HG03520 (cell line): Measurements from ENCODE around the gene AQP2.

Experiments used
- ATAC-seq: cut with Tn5 transposase; IDR thresholded peaks from one replicate; pipeline ENCODE4 v1.9.1; 2021; ENCODE audit warnings: mild to moderate bottlenecking, moderate library complexity; ENCODE audit not compliant: unreplicated experiment

Gene AQP2

DNA sequence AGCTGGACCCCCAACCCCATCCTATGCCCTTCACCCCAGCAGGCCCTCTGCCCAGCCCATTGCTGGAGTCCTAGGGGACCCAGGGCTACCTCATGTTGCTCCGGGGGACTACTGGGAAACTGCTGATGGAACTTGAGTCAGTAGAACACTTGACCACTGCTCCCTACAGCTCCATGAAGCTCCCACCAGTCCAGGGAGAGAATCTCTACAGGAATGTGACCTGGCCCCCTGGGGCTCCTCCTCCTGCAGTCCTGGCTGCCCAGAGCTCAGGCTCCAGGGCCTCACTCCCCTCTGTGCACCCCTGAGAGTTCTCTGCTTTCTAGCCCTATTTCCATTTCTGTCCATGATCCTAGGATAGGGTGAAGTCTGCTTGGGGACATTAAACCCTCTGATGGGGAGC lies 10.8 kb upstream of the AQP2 start:
- no peak for ATAC-seq

DNA sequence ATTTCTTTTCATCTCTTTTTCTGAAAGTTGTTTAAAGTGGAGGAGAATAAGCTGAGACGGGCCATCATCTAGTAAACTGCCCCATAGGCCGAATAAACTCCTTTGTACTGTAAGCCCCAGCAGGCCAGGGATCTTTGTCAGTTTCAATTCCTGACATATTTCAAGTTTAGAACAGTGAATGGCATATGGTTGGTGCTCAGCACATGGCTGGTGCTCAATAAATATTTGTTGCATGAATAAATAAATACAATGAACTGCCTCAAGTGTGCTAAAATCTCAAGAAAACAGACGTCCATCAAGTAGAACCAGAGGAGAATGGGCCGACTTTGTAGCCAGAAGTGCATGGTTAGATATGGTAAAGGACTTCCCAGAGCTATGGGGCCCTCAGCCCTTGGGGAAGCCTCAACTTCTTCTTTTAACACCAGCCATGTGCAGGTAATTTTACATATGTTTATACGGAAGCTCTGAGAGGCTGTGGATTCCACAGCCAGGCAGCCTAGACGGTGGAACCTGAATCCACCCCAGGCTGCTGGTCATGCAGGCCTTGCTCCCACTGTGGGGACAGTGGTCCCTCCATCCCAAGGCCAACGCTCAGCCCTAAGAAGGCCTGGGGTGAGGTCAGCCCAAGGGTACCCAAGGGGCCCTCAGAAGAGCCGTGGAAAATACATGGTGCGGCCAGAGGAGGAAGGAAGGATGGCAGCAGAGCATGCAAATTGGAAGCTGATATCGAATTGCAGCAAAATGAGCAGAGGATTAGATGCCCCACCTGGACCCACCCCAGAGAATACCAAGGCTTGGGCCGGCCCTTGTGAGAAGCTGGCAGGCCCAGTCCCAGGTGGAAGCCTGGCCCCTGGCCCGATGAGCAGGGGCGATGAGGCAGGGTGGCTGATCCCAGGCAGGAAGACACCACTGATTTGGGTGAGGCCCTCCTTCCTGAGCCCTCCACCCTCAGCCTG lies 8.7 kb upstream of the AQP2 start:
- ATAC-seq: no peak

DNA sequence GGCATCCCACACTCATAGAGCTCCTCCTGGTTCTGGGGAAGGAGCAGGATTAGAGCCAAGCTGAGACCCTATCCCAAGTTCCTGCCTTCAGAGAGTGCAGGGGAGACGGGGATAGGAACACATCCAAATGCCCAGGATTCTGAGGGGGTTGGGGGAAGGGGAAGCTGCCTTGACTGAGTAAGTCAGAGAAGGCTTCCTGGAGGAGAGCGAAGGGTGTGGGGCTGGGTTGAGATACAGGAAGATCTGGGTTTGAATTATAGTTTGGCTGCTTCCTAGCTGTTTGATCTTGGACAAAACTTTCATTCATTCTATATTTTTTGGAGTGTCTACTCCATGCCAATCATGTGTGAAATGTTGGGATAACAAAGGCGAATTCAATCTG lies 8.0 kb upstream of the AQP2 start:
- no peak for ATAC-seq

DNA sequence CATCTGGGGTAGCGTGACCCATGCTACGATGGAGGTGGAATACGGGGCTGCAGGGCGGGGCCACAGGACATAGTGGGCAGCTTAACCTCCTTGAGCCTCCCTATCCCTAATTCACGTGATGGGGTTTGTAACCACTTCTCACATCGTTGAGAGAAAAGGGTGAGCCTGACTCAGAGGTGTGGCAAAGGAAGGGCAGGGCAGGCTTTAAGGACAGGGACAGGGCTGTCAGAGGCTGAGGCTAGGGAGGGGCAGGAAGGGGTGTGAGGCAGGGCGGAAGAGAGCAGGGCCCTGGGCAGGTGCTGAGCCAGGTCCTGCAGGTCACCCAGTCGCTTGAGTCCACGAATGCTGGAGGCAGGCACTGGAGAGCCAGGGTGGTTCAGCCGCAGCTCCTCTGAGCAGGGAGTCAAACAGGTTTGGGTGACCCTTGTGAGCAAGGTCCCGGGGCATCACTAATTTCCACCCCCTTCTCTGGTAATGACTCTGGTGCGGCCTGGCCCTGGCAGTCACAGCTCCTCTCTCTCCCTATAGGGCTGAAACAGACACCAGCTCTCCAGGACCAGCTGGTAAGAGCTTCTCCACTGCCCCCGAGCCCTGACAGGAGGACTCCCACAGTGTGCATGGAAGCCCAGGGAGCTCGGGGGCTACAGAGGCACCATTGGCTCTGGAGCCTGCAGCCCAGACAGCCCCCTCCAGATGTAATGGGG lies 7.5 kb upstream of the AQP2 start:
- no peak for ATAC-seq

DNA sequence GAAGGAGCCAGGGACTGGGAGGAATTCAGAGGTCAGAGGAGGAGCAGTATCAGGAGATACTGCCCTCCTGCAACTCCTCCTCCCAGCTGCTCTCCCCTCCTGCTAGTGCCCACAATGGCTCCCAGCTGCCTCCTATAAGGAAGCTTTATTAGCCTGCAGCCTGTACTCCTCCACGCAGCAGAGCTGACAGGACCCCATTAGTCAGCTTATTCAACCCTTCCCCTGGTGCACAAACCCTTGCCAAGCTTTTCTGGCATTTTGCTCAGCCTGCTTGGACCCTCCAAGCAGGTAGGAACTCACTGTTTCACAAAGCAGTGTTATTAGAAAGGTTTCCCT lies 6.9 kb upstream of the AQP2 start:
- ATAC-seq: no peak

DNA sequence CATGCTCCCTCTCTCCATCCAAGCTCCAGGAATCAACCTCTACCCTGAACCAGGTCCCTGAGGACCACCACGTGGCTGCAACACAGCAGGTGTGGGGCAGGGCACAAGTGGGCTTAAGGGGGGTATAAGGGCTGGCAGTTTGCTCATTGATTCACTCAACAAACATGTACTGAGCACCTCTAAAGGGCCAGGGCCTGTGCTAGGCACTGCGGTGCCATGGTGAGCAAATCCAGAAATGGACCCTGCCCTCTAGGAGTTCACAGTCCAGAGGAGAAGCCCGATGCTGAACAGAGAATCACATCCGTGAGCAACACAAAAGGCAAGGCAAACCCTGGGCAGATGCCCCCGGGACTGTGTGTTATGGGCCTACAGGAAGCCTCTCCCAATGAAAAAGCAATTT lies 6.5 kb upstream of the AQP2 start:
- no peak for ATAC-seq

DNA sequence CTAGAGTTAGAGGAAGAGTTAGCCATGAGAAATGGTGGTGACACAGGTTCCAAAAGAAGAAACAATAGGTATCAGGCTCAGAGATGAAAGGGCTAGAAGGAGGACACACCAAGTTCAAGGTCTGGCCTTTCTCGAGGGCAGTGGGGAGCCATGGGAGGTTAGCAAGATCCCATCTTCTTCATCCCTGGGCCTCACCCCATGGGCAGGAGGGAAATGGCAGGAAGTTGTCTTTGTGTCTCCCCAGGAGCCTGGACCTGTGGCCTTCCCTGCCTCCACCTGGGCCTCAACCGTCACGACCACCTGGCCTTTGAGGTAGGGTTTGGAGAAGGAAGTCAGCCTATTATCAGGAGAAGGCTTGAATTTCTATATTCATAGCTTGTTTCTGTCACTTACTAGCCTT lies 5.8 kb upstream of the AQP2 start:
- ATAC-seq: no peak

DNA sequence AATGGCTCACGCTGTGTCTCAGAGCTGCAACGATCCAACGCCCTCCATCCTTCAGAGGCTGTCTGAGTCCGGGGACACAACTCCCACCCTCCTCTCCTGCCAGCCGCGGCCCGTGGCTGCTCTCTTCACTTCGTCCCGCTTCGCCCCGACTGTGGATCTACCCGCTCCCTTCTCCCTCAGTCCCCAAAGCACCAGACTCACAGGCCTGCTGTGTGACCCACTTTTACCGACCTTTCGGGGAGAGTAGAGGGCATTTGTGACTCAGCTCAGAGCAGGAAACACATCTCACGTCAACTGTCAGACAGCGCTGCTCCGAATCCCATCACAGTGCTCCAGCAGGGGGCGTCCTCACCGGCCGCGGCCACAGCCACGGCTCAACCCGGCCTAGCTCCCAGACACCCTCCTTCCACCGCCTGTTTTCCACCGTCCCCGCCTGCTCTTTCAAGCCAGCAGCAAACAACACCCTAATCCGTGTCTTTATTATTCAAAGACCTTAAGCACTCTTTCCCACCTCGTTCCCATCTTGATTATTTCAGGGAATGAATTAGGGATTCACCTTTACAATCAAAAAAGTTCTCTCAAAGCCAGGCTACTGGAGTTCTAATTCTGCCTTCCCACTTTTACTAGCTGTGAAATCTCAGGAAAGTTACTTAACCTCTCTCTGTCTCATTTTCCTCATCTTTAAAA lies 5.0 kb upstream of the AQP2 start:
- no peak for ATAC-seq

DNA sequence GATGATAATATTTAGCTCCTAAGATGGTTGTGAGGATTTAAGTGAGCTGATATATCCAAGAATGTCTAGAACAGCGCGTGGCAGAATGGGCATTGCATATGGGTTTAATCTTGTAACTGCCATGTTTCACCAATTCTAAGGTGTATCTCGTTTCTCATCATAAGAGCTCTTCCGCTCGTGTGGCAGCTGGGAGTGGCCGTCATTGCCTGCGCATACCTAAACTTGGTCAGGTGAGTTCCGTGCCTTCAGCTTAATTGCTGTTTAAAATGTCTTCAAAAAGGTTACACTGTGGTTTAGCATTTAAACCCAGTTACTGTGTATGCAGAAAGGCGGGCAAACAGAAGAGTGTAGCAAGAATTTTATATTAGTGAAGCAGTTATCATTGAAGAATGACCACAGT lies 4.5 kb upstream of the AQP2 start:
- no peak for ATAC-seq

DNA sequence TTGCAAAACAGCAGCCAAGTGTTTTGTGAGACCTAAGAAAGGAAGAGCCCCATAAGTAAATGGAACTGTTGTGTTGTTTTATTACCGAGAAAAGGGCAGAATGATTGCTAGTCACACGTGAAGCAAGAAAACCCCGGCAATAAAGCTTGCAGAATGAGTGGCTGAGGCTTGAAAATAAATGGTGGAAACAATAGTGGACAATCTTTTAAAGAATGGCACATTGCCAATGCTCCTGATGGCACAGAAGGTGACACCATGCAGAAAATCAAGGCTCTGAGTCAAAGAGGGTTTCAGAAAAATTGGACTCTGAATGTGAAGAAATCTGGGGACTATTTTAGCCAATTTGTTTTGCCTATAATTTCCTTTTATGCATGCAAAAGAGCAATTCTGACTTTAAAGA lies 4.0 kb upstream of the AQP2 start:
- no peak for ATAC-seq

DNA sequence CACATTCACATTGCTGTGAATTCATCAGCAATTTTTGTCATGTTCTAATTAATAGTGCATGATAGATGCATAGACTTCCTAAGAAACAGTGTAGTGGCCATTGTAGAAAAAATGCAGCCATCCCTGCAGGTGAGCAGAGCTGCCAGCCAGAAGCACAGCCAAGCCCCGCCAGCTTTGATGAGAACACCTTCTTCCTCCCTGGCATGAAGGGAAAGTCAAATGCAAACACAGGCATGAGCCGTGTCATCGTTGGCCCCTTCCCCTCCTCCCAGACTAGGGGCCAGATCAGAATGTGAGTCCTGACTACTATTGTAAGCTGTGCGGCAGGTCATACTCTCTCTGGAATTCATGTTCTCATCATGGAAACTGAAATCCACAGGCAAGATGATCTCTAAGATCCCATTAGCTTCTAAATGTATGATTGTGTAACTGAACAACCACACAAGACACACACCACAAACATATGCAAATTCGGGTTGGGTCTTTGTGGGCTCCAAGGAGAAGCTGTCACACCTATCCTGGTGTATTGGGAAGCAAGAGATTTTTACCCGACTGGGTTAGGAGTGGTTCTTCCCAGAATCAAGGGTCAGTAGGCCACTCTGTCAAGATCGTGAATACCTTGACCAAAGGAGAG lies 2.8 kb upstream of the AQP2 start:
- no peak for ATAC-seq

DNA sequence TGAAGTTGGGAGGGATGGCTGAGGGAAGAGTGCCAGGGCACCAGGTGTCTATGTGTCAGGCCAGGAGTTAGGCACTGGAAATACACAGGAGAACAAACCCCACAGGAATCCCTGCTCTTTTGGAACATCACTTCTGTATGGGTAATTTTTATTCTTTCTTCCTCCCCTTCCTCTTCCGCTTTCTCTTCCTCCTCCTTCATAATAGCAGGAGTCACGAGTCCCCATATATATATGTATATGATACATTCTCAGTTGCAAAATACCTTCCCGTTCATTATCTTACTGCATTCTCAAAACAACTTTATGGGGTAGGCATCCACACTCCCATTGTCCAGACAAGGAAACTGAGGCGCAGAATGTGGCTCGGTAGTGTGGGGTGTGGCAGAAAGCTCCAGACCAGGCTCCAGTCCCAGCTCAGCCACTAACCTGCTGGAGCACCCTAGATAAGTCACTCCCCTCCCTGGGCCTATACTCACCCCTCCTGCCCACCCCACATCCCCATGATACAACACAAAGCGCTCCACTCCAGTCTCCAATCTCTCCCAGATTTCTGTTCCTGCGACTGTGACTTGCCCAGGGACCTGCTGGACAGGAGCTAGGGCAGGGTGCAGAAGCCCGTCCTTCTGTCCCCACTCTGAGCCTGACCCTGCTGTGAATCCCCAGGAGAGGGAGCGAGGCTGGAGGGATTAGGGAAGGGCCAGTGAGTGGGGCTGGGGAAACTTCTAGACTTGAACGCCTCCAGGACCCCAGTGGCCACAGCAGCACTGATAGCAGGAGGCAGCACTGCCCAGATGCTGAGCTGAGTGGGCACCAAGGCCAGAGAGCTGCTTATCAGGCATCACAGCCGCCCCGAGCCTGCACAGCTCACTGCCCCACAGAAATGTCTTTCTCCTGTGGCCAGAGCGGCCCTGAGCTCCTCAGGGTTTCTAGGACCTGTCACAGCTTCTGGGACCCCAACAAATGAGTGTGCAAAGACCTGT lies 1.4 kb upstream of the AQP2 start:
- no peak for ATAC-seq

DNA sequence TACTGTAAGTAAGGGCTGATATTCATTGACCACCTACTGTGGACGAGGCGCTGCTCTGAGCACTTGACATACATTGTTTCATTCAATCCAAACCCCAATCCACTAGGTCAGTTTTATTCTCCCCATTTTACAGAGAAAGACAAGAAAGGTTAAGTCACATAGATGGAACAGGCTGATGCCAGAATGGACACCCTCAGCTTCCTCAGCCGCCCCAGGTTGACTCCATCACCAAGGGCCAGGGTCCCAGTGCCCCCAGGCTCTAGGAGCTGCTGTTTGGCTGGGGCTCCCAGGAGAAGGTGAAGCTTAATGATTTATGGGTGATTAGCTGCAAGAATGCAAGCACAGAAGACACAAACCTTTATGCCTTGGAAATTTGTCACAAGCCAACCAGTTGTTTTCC lies 671 bp upstream of the AQP2 start:
- no peak for ATAC-seq

DNA sequence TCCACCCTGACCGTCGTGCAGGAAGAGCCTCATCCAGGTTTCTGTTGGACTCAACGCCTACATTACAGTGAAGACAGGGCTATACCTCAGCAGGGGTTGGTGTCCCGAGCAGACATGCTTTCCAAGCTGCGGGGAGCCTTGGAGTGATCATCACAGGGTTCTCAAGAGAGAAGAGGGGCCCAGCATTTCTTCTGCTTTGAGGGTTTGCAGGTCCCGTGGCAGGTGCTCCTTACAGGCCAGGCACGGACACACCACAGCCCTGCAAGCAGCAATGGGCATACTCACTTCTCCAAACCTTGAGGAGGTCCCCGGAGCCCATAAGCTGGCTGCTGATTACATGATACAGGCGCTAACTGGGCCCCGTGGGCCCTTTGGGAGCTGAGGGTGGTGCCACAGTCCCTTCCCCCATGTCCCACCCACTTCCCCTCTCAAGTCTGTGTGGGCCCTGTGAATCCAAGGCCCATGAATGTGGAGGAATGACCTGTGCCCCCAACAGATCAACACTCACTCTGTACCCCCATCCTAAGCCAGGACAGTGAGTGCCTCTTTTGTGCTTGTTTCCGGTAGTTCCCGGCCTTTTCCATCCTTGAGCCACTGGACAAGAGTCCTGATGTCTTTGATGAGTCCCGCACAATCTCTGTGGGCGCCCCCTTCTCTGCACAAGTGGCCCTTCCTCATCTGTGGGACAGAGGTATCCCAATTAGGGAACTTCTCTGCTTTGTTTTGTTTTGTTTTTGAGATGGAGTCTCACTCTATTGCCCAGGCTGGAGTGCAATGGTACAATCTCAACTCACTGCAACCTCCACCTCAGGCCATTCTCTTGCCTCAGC lies 1.1 kb downstream of the AQP2 start:
- ATAC-seq: no peak

DNA sequence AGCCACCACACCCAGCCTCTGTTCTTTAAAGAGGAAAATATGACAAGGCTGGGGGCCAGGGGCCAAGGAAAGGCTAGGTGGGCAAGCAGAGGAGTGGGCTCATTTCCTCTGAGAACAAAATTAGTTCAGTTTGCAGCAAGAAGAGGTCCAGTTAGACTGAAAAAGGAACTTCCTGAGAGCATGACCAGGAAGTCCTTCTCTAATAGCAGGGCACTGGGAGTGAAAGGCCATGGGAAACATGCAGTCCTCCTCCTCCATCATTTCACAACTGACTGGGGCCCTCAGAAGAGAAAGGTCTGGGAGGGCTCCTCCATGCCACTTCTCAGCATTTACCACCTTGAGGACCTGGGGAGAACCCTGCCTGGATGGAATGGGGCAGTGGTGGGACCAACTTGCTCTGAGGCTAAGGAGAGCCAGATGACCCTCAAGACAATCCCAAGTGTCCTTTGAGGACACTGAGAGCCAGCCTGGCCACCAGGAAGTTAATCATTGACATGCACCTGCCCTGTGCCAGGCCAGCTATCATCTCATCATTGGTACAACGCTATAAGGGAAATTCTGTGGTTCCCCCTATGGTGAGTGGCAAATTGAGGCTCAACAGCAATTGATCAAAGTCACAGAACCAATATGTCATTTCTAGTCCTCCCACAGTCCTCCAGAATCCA lies 2.0 kb downstream of the AQP2 start:
- ATAC-seq: no peak

DNA sequence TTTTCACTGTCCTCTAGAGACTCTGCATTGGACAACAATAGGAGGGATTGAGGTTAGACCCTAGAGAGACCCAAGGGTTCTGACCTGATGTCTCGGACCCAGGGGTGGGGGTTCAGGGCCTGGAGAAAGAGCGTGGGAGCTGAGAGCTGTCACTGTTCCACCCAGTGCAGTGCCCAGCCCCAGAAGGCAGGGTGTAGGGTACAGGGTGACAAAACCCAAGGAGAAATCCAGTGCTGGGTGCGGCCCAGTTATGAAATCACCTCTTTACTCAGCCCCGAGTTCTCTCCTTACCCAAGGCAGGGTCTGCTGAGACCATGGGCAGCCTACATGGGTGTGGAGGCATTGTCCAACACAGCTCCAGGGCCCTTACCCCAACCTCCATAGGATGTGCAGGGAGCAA lies 2.6 kb downstream of the AQP2 start:
- no peak for ATAC-seq

DNA sequence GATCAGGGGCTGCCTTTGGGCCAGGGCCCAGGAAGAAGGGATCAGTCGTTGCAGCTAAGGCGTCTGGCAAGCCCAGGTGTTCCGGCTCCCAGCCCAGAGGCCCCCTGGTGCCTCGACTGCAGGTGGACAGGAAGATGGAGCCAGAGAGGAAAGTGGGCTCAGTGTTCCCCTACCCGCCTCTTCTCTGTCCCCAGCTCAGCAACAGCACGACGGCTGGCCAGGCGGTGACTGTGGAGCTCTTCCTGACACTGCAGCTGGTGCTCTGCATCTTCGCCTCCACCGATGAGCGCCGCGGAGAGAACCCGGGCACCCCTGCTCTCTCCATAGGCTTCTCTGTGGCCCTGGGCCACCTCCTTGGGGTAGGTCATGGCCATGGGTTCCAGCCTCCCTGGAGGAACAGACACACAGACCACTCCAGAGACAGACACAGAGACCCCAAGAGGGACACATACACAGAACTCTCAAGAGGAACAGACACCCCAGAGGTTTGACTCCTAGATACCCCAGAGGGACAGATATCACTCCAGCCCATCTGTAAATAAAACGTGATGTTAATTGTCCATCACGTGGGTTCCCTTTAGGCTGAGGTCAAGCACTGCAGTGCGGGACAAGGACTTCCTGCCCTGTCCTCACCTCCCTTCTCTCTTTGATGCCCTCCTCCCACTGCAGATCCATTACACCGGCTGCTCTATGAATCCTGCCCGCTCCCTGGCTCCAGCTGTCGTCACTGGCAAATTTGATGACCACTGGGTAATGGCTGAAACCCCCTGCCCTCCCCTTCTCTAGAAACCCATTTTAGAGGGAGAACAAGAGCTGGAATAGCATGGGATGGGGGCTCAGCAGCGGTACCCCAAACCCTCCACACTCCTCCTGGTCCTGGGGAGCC lies 3.7 kb downstream of the AQP2 start:
- ATAC-seq: no peak
